Measurements from ENCODE around the gene FMN1.

- TF ChIP-seq REST (IDR thresholded peaks at IDR 0.05; ENCODE audit: insufficient read depth in 1 of 2, low read depth in 2 of 2, low read length in 1 of 2) = no peak
- TF ChIP-seq CTCF (IDR thresholded peaks at IDR 0.05) = no peak
- TF ChIP-seq SIN3A (IDR thresholded peaks at IDR 0.05; ENCODE audit: borderline replicate concordance, insufficient read depth, low read depth, low read length) = no peak
- no peak for TF ChIP-seq POLR2AphosphoS5 (IDR thresholded peaks at IDR 0.05; ENCODE audit: low read depth, low read length)
- TF ChIP-seq TCF7L2 (IDR thresholded peaks at IDR 0.05; ENCODE audit: low read depth, low read length) = no peak
Measured at GRCh38 chr15:33089165-33089877, 105.2 kb downstream of the FMN1 start.
